HepG2 (cell line): ENCODE measurements around the gene FETUB. TPM values are rescaled to one million over a fixed set of nuclear protein-coding genes. Genes with fewer than 3 reads are reported as not detected.
A peak's percentile ranks its signal among the peaks of the same experiment; 100 is the strongest.

ENCODE experiments used
- HIC2 ChIP-seq: sonication (generic); formaldehyde crosslinking; IDR thresholded peaks from 2 replicates; pipeline ENCODE4 v1.9.0; 2022; ENCODE audit warnings: low read depth, missing genetic modification reagents
- HMG20A ChIP-seq: IDR thresholded peaks from 2 replicates; pipeline ENCODE4 v1.6.1; 2016; ENCODE audit warnings: borderline replicate concordance
- IKZF5 ChIP-seq: IDR thresholded peaks from 2 replicates; pipeline ENCODE4 v1.6.1; 2018; ENCODE audit warnings: missing genetic modification reagents, mild to moderate bottlenecking, missing compliant biosample characterization
- MEF2D ChIP-seq: sonication (generic); formaldehyde crosslinking; IDR thresholded peaks from 2 replicates; pipeline ENCODE4 v1.5.1; 2020; ENCODE audit warnings: mild to moderate bottlenecking, missing genetic modification reagents
- NAIF1 ChIP-seq: sonication (generic); formaldehyde crosslinking; IDR thresholded peaks from 2 replicates; pipeline ENCODE4 v1.5.0; 2020; ENCODE audit warnings: mild to moderate bottlenecking, missing genetic modification reagents, borderline replicate concordance
- USF2 ChIP-seq, 2 experiments: sonication (generic) in 1 of 2; formaldehyde crosslinking in 1 of 2; IDR thresholded peaks; 2 replicates each; pipeline versions ENCODE4 v1.5.1 to v1.6.1; 2011 to 2020; ENCODE audit warnings: borderline replicate concordance in 1 of 2, low read depth in 1 of 2, low read length in 1 of 2, mild to moderate bottlenecking in 1 of 2, missing genetic modification reagents in 1 of 2, moderate library complexity in 1 of 2
- ZFP36L2 ChIP-seq: sonication (generic); formaldehyde crosslinking; IDR thresholded peaks from 2 replicates; pipeline ENCODE4 v1.4.0; 2020; ENCODE audit warnings: missing genetic modification reagents
- ZFP82 ChIP-seq: sonication (generic); formaldehyde crosslinking; IDR thresholded peaks from 2 replicates; pipeline ENCODE4 v1.5.1; 2020; ENCODE audit warnings: mild to moderate bottlenecking, missing genetic modification reagents, borderline replicate concordance
- ZFP90 ChIP-seq: sonication (generic); formaldehyde crosslinking; IDR thresholded peaks from 2 replicates; pipeline ENCODE4 v1.8.0; 2022; ENCODE audit warnings: missing genetic modification reagents, mild to moderate bottlenecking, inconsistent platforms, borderline replicate concordance
- ZNF124 ChIP-seq: sonication (generic); formaldehyde crosslinking; IDR thresholded peaks from 2 replicates; pipeline ENCODE4 v1.4.0; 2020; ENCODE audit warnings: missing genetic modification reagents
- ZNF24 ChIP-seq: fragments of 450-650 bp; IDR thresholded peaks from 2 replicates; pipeline ENCODE4 v1.6.1; 2017; ENCODE audit warnings: antibody characterized with exemption, mild to moderate bottlenecking
- ZNF317 ChIP-seq: sonication (generic); formaldehyde crosslinking; IDR thresholded peaks from 2 replicates; pipeline ENCODE4 v1.5.0; 2020; ENCODE audit warnings: mild to moderate bottlenecking, missing genetic modification reagents
- ZNF383 ChIP-seq: sonication (generic); formaldehyde crosslinking; IDR thresholded peaks from 2 replicates; pipeline ENCODE4 v1.4.0; 2020; ENCODE audit warnings: missing genetic modification reagents, mild to moderate bottlenecking, borderline replicate concordance
- ZNF672 ChIP-seq: sonication (generic); formaldehyde crosslinking; IDR thresholded peaks from 2 replicates; pipeline ENCODE4 v1.8.1; 2022; ENCODE audit warnings: missing genetic modification reagents
- ZNF746 ChIP-seq: sonication (generic); formaldehyde crosslinking; IDR thresholded peaks from 2 replicates; pipeline ENCODE4 v1.8.0; 2022; ENCODE audit warnings: mild to moderate bottlenecking, missing genetic modification reagents
- ZNF891 ChIP-seq: sonication (generic); formaldehyde crosslinking; IDR thresholded peaks from 2 replicates; pipeline ENCODE4 v1.5.0; 2020; ENCODE audit warnings: mild to moderate bottlenecking, missing genetic modification reagents
- polyA plus RNA-seq, 8 experiments: library from polyadenylated mRNA; depleted of rRNA in 3 of 8; stranded (reverse) in 7 of 8; unstranded in 1 of 8; fragments of >200 nt; fragmentation: Illumina TruSeq in 4 of 8; extraction: Trizol in 4 of 8; gene quantifications; 2 replicates each; pipeline versions ENCODE4 v1.2.1 to v1.2.3, GENCODE V29; 2011 to 2016; ENCODE audit warnings: low read depth in 4 of 8, missing spikeins in 1 of 8, mixed read lengths in 1 of 8; ENCODE audit not compliant: insufficient read depth in 1 of 8
- total RNA-seq, 5 experiments: library from RNA; depleted of rRNA; stranded (reverse); fragments of >200 nt; fragmentation: Illumina TruSeq; extraction: Trizol; gene quantifications; 2 replicates each; pipeline ENCODE4 v1.2.3, GENCODE V29; 2016; ENCODE audit warnings: low read depth in 1 of 5
- TF ChIP-seq, protein P1 (sequence below): sonication (generic); formaldehyde crosslinking; IDR thresholded peaks from 2 replicates; pipeline ENCODE4 v1.4.0; 2020; ENCODE audit warnings: missing genetic modification reagents, borderline replicate concordance

Gene FETUB
- total and polyA plus RNA-seq, 2 of the 13 experiments (the other 11 are each of a cell fraction or from before 2014, with no cell fraction given): 2.1 to 4.4 TPM

- TF ChIP-seq HIC2 (no peak), ZNF672 (CRISPR knock-in tag) (0 out of 2 replicates have a peak, but pooled peaks have one; percentile 26), ZFP90 (CRISPR knock-in tag) (peak; percentile 4; the same call in 1 of the 2 replicates), IKZF5 (CRISPR knock-in tag) (peak; percentile 71), USF2 (IDR thresholded peaks at IDR 0.05; ENCODE audit: low read depth, low read length) (no peak), USF2 (CRISPR knock-in tag; IDR thresholded peaks at IDR 0.05; ENCODE audit: borderline replicate concordance) (no peak), ZFP82 (CRISPR knock-in tag) (no peak), HMG20A (CRISPR knock-in tag) (no peak), ZNF746 (CRISPR knock-in tag) (0 out of 2 replicates have a peak, but pooled peaks have one; percentile 64), MEF2D (CRISPR knock-in tag) (peak; percentile 35; the same call in 1 of the 2 replicates), ZNF891 (CRISPR knock-in tag) (no peak), ZNF317 (CRISPR knock-in tag) (0 out of 2 replicates have a peak, but pooled peaks have one; percentile 8), ZNF124 (CRISPR knock-in tag) (no peak), ZFP36L2 (CRISPR knock-in tag) (peak; percentile 27; the same call in 1 of the 2 replicates), NAIF1 (CRISPR knock-in tag) (0 out of 2 replicates have a peak, but pooled peaks have one; percentile 60), ZNF383 (CRISPR knock-in tag) (0 out of 2 replicates have a peak, but pooled peaks have one; percentile 84), ZNF24 (no peak)
- TF ChIP-seq, protein P1, sequence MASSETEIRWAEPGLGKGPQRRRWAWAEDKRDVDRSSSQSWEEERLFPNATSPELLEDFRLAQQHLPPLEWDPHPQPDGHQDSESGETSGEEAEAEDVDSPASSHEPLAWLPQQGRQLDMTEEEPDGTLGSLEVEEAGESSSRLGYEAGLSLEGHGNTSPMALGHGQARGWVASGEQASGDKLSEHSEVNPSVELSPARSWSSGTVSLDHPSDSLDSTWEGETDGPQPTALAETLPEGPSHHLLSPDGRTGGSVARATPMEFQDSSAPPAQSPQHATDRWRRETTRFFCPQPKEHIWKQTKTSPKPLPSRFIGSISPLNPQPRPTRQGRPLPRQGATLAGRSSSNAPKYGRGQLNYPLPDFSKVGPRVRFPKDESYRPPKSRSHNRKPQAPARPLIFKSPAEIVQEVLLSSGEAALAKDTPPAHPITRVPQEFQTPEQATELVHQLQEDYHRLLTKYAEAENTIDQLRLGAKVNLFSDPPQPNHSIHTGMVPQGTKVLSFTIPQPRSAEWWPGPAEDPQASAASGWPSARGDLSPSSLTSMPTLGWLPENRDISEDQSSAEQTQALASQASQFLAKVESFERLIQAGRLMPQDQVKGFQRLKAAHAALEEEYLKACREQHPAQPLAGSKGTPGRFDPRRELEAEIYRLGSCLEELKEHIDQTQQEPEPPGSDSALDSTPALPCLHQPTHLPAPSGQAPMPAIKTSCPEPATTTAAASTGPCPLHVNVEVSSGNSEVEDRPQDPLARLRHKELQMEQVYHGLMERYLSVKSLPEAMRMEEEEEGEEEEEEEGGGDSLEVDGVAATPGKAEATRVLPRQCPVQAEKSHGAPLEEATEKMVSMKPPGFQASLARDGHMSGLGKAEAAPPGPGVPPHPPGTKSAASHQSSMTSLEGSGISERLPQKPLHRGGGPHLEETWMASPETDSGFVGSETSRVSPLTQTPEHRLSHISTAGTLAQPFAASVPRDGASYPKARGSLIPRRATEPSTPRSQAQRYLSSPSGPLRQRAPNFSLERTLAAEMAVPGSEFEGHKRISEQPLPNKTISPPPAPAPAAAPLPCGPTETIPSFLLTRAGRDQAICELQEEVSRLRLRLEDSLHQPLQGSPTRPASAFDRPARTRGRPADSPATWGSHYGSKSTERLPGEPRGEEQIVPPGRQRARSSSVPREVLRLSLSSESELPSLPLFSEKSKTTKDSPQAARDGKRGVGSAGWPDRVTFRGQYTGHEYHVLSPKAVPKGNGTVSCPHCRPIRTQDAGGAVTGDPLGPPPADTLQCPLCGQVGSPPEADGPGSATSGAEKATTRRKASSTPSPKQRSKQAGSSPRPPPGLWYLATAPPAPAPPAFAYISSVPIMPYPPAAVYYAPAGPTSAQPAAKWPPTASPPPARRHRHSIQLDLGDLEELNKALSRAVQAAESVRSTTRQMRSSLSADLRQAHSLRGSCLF (CRISPR knock-in tag): no peak
Observed at GRCh38 chr3:186614597-186615483, 25.4 kb upstream of the FETUB start (continued).
